HUDEP-2 (cell line): Measurements from ENCODE around the gene ALAS1.

Source experiments
- DNase-seq, 76 experiments: peaks; one replicate each; lab custom pipeline; 2025; ENCODE audit not compliant: unreplicated experiment in 76 of 76; lab: John Stamatoyannopoulos, UW

ALAS1 gene

DNA sequence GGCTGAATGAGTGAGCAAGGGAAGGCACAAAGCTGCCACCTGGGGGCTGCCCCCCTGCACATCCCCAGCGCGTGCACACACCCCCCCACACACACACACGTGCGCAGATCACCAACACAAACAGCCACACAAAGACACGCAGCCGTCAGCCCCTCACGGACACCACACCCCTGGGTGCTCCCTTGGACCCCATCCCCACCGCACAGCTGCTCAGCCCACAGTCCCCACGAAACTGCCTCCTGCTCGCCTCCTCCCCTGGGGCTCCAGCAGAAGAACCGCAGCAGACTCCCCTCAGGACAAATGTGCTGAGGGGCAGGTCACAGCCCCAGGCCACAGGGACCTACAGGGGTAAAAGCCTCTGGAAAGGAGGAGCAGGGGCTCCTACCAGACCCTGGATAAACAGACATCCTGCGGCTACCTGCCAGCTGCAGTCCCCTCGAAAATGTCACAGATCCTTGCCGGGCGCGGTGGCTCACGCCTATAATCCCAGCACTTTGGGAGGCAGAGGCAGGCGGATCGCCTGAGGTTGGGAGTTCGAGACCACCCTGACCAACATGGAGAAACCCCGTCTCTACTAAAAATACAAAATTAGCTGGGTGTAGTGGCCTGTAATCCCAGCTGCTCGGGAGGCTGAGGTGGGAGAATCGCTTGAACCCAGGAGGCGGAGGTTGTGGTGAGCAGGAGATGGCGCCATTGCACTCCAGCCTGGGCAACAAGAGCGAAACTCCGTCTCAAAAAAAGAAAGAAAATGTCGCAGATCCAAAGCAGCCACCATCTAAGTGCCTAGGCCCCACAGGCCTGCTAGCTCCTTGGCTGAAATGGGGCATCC is 34.5 kb downstream of the ALAS1 start:
- peak in 1 of 76 experiments; percentile 18 for DNase-seq

DNA sequence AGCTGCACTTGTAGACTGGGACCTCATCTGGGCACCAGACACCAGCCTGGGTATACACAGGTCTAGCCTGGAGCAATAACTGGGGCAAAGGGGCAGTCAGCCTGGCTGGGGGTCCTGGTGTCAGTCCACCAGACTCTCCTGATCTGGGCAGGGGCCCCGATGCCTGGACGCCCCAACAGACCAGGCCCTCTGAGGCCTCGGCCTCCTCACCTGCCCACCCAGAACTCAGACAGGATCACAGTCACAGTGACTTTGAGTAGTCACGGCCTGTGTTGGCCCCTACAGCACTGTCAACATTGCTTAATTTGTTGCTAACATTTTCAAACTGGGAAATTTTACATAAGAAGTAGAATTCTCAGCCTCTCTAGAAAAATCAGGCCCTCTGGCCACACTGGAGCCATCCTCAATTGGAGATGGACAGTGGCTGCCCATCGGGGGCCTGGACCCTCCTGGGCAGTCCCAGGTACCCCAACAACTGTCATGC is 35.2 kb downstream of the ALAS1 start:
- DNase-seq: no peak

DNA sequence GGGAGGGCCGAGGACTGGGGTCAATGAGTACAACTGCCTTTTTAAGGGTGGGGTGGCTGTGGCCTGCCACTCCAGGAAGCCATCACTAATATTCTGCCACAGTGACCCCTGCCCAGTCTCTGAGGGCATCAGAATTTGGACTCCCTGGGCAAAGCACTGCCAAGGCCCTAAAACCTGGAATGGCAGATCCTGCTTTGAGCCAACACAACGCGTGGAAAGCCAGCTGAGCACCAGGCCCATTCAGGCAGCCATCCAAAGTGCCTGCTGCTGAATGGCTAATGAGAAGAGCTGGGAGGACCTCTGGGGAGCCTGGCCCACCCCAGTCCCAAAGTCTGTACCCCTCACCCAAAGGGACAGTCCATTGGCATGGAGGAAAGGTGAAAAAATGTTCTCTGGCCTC is 36.0 kb downstream of the ALAS1 start:
- DNase-seq: no peak

DNA sequence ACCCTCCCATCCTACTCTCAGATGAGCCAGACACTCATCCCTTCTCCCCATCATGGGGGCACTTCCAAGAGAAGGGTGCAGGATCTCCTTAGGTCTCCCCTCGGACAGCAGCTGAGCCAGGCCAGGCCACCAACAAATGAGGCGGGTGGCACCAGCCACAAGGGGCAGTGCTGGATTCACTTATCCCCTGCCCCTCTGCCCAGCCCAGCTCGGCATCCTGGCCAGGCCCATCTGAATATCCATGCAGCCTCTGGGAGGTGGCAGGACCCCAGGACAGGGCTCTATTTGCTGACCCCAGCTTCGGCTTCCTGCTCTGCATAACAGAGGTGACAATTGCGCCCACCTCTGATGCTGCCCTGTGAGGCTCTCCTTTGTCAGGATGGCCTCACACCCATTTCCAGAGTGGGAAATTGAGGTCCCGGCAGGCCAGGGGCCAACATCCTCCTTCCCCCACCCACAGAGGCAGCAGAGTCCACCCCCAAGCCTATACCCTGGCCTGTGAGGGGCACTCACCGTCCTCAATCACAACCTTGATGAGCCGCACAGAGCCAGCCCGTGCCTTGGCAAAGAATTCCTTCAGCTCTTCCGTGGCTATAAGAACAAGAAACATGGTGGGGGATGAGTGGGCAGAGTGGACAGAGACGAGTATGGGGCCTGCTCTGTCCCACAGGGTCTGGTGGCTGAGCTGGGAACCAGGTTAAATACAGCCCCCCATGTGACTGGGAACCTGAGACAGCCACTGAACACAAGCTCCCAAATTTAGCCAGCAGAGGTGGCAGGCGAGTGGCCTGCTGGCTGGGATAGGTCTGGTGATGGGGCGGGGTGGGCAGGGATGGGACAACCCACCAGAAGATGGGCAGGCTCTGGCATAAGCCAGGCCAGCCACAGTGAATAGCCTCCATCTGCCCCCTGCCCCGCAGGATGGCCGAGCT is 36.8 kb downstream of the ALAS1 start:
- no peak for DNase-seq

DNA sequence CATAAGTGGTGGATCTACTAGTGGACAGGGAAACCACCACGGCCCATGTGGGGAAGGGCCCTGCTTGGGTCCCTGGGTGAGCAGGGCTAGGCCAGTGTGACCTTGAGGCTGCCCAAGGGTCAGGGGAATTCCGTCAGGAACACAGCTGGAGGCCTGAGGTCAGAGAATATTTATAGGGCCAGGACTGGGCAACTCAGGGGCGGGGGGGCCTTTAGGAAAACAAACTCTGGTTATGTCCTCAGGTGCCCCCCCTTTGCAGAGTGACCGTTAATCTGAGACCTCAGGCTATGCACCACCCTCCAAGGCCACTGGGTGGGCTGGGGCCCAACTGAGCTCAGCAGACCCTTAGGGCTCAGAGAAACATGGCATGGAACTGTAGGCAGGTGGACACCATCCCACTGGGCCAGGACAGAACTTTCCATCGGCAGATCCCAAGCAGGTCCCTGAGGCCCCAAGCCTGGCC is 38.5 kb downstream of the ALAS1 start:
- no peak for DNase-seq

DNA sequence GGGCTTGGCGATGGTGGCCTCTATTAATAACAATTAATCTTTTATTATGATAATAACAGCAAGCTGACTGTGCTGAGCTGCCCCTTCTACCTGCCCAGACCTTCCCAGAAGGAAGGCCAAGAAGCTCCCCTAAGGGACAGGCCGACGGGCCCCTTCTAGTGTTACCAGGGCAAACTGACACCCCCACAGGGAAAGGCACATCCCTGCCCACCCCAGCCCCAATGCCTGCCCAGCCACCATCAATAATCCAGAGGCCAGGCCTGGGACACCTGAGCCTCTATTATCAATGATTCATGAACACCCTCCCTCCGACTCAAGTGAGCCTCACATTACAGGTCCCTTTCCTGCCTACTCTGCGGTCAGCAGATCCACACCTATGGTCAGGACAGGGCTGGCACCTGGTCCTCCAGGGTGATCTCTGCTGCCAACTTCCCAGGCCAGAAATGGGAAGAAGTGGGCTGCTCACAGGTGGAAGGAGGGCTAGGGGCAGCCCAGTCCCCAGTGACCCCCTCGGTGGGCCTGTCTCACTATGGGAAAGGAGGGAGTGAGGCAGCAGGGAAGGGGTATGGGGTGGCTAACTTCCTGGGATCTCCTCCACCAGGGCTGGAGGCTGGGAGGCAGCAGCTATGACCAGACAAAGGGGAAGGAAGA is 39.2 kb downstream of the ALAS1 start:
- no peak for DNase-seq

DNA sequence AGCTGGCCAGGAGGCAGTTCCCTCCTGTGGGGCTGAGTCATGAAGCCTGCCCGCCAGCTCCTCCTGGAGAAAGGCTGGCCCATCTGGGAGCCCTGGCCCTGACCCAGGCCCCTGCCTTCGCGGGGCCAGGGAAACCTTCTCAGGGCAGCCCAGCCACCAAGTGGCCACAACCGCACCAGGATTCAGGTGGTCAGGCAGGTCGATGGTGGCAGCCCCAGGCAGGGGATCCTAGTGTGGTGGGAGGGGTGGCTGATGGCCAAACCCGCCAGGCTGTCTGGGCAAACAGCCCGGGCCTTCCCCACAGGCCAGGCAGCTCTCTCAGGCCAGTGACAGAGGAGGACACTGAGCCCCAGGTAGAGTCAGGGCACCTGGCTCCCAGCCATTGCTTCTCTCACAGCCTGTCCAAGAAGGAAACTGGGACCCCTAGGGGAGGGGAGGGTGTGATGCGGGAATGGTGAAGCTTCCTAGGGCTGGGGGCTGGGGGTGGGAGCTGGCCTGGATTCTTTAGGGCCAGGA is 39.8 kb downstream of the ALAS1 start:
- DNase-seq: peak in 29 of 76 experiments; percentile 8 to 63 (median 36)

DNA sequence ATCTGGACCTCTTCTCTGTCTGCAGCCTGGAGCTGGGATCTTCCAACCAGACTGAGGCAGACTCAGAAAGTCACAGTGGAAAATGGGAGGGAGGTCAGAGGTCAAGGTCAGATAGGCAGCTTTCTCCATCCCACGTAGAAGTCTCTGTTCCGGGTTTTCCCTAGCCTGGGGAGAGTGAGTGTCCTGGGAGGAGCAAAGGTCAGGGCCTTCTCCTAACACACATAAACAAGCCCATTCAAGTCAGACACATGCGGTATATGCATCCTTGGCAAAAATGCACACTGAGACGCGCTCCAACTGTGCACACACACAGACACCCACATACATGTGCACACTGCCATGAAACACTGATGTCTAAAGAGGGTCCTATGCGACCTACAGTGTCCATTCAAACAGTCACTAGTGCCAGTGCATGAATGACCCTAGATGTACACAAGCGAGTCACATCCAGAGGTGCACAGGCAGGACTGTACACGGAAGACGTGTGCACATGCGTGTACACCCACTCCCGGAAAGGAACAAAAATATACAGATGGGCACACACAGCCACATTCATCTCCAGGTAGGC is 40.3 kb downstream of the ALAS1 start:
- DNase-seq: no peak

DNA sequence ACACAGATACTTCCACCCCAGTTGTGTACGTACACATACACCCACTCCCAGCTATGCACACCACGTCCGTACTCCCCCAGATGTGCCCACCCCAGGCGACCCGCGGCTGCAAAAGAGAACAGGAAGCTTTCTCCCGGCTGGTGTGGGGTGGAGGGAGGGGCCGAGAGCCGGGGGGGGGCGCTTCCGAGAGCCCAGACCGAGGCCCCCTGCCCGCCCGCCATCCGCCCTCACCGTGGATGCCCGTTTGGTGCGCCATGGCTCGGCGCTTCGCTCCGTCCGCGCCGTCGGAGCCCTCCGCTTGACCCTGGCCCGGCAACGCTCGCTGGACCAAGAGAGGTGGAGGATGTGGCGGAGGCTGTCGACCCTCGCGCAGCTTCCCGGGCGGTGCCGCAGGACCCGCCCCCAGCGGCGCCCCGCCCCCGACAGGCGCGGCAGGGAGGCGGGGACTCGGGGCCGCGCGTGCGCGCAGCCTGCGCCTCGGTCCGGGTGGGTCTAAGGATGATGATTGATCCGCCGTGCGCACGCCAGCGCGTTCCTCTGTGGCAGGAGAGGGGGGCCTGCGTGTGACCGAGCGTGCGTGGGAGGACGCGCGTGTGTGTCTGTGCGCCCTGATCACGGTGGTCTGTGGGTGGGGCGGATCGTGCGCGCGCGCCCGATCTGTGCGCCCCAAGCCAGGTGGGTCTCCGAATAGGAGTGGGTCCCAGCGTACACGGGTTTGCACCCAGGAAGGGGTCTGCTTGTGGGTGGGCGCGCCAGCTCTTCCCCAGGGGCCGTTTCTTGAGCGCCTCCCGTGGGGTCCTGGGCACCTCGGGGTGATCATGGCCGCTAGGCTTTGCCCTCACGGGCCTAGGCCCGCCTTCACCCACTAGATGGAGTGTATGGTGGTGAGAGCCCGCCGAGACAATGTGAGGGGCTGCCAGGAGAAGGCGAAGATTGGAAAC is 41.1 kb downstream of the ALAS1 start, which contains the start of gene TWF2:
Gene TWF2, minus strand, starts transcription at position 398 of the 941 bp plus-strand sequence. Its CDS starts 142 bp downstream, at position 256.
- peak in 68 of 76 experiments; percentile 6 to 73 (median 54) for DNase-seq

DNA sequence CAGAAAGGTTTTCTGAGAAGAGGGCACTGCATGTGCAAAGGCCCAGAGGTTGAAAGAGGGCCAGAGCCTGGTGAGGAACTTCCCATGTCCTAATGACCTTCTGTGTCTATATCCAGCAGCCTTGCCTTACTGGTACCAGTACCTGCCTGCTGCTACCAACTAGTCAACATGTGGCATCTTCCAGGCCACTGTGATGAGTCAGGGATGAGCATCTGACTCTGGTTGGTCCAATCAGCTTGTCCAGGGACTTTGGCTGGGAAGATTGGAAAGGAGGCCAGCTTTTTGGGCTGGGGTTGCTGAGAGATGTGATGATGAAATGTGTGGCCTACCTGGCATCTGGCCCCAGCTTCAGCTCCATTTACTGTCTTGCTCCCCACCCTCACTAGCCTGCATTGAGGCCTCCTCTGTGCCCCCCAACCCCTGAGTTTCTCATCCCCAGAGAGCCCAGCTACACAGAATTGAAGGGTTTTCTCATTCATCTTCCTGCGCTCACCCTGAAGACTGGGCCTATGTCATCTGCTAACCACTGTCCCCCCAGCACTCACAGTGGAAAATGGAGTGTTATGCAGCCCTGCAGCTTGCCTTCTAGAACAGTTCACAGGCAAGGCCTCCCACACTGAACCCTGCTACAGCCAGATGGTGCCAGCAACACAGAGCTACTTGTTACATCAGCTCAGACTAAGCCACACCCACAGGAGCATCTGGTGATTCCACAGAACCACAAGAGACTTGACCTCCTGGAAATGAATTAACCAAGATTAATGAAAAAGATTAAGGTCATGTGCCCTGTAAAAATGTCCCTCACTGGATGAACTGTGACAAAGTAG is 42.3 kb downstream of the ALAS1 start:
- DNase-seq: peak in 74 of 76 experiments; percentile 8 to 90 (median 69)

DNA sequence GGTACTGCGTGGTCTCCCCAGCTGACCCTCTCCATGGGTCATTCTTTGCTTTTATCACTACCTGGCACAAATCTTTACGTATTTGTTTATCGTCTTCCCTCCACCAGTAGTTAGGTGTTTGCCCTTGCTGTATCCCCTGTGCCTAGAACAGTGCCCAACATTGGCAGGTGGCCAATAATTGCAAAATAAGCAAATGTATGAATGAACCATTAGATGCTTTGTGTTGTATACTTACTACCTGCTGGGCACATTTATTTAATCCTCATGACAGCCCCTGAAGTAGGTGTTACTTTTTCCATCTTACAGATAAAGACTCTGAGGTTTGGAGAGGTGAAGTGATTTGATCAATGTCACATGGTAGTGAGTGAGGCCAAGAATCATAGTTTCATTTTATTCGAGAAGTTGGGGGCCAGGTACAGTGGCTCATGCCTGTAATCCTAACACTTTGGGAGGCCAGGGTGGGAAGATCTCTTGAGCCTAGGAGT is 43.0 kb downstream of the ALAS1 start:
- no peak for DNase-seq

DNA sequence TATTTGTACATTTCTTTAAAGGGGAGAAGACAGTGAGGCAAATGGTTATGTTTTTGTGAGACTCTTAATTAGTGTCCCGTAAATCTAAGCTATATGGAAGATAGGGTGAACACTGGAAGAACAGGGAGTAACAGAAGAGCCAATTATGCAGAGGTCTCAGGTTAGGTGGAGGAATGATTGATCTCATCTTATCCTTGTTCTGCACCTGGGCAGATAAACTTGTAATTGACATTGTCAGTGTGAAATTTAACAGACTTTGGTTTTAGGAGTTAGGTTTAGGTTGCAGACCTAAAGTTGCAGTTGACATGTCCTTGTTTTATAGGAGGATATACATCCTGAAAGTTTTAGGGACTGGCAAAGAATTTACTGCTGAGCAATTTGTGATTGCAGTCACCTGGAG is 44.1 kb downstream of the ALAS1 start:
- no peak for DNase-seq

DNA sequence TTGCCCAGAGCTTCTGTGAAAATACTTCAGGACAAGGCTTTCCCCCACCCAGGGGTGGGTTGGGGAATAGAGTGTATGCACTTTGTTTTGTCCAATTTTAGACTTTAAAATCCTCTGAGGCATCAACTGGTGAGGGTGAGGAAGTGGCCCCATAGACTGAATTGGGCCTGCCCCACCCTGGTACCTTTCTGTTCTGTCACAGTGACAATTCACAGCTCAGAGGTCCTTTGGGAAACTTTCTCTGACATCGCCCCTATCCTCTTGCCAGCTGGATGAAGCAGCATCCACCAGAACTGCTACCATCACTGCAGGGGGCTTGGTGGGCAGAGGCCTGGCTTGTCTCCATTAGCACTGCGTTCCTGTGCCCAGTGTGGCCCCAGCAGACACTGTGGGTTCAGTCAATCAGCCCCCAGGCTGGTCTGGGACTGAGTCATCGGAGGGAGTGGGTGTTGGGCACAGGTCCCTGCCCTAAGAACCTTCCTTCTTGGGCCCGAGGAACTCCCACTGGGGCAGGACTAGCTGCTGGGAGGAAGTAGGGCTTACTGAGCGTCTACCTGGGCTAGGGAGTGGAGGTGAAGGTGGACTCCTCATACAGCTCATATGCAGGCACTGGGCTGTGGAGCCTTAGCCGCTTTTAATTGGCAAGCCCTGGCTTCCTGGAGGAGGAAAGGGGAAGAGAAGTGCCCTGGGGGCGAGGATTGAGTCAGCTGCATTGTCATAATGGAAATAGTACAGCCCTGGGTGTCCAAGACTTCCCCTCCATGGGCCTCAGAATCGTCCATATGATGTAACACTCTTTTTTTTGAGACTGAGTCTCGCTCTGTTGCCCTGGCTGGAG is 46.0 kb downstream of the ALAS1 start:
- DNase-seq: peak in 5 of 76 experiments; percentile 10 to 61 (median 18)

DNA sequence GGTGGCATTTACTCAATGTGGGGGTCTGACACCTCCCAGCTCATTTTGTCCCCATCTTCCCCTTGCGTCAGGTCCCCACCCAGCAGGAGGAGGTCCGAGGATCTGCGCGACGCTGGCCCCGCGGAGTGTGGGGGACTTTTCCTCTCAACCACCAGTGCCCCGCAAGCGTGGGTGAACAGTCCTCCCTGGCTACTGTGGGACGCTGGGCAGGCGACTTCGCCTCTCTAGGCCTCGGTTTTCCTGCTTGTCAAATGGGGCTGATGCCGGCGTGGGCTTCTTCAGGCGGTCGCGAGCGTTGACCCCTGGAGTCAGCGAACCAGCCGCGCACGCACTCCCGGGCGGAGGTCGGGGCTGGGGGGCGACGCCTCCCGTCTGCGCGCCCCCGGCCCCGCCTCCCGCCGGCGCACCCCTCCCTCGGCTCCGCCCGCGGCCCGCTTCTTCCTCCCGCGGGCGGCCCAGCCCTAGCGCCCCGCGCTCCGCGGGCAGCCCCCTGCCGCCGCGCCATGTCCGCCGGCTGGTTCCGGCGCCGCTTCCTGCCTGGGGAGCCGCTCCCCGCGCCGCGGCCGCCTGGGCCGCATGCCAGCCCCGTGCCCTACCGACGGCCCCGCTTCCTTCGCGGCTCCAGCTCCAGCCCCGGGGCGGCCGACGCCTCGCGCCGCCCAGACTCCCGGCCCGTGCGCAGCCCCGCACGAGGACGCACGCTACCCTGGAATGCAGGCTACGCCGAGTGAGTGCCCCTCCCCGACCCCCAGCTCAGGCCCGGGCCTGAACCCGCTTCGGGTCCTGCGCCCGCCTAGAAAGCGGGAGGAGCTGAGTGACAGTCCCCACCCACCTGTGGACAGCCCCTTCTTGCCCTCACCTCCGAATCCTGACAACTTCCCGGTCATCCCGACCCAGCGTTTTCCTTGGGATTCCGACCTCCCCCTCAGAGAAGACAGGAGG is 47.6 kb downstream of the ALAS1 start, which contains the start of gene PPM1M:
Gene PPM1M, plus strand, starts transcription at position 438 of the 942 bp plus-strand sequence. Its CDS starts 66 bp downstream, at position 504.
- peak in 3 of 76 experiments; percentile 3 to 26 (median 16) for DNase-seq

DNA sequence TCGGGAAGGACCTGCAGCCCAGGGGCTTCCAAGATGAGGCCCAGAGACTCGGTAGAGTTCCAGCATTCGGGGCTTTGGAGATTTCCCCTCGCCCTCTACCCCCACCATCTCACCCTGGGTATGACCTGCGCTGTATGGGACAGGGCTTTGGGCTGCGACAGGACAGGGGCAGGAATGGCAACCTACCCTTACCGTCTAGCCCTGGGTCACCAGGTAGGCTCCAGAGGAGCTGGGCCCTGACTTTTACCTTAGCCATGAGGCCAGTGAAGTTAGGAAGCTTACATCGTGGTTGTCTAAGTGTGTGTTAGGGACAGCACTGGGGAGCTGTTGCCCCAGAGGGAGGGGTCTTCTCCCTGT is 48.3 kb downstream of the ALAS1 start:
- no peak for DNase-seq
